ENCODE measurements around the gene GPHB5.
"Not testable (repeated sequence)": the region's sequence is repeated elsewhere in the genome, so short reads cannot be mapped to it uniquely, and the experiment has no call there.

Gene GPHB5

GRCh38 chr14:63292805-63293204 lies 25.9 kb downstream of the GPHB5 start:
- DNase-seq, result no peak

DNA sequence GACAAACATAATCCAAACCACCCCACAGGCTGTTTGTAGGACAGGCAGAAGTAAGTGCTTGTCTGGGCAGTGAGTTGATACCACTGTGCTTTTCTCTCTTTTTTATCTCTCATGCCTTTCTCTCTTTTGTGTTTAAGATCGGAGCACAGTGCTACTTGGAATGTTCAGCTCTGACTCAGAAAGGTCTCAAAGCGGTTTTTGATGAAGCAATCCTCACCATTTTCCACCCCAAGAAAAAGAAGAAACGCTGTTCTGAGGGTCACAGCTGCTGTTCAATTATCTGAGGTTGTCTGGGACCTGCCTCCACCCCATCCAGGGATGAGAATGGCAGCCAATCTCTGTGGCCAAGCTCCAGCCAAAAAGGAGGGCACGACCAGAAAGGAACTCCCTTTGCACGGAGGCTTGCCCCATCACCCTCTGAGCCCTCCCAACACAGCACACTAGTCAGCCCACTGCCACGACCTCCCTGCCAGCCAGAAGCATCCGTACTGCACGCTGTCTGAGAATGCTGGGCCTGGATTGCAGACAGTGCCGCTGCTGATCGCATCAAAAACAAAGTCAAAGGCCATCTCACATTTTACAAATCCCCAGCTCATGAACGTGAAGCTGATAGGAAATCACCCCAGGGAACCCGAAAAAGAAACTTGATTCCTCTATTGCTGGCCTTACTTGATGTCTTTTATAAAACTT lies 27.8 kb downstream of the GPHB5 start:
- no peak for DNase-seq

DNA sequence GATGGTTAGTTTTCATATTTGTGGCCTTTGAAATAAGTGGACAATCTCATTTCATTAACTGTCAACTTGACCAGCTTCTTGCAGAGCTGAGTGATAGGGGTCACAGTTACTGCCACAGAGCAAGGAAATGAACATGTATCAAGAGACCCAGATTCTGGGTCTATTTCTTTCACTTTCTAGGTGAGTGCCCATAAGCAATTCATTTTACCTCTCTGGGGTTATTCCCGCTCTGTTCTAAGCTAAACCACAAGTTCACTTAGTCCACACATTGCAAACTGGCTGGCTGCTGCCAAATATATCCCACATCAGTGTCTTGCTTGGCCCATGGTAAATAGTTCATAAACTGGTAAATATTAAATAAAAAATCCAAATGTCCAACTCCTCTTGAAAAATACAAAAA lies 29.9 kb downstream of the GPHB5 start:
- no peak for DNase-seq

- DNase-seq, result no peak
Observed at GRCh38 chr14:63287666-63288483, 30.9 kb downstream of the GPHB5 start.

DNA sequence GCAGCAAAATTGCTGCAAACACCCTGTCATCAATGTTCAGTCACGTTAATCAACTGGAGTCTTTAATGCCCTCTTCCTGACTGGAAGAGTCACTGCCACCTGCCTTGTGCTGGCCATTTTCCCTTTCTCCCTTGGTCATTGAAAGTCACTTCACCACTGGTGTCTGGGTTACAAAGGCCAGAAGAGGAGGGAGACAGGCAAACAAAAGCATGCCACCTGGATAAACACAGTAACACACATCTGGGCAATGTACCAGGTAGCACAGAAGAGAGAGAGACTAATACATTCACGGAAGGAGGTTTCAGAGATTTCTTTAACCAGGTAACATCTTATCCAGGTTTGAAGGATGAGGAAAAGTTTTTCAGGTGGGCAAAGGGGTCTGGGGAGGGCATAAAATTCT lies 32.7 kb downstream of the GPHB5 start:
- peak; percentile 74 for DNase-seq

- DNase-seq, result no peak
Observed at GRCh38 chr14:63283884-63284248, 34.9 kb downstream of the GPHB5 start.

GRCh38 chr14:63282997-63283883 lies 35.5 kb downstream of the GPHB5 start:
- DNase-seq, result no peak

DNA sequence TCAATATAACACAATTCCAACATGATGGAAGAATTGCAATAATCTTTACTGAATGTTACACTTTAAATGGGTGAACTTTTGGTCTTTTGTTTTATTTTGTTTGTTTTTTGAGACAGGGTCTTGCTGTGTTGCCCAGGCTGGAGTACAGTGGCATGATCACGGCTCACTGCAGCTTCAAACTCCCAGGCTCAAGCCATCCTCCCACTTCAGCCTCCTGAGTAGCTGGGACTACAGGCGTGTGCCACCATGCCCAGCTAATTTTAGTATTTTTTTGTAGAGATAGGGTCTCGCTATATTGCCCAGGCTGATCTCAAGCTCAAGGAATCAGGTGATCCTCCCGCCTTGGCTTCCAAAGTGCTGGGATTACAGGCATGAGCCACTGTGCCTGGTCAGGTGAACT lies 38.8 kb downstream of the GPHB5 start:
- DNase-seq, result not testable (repeated sequence)

DNA sequence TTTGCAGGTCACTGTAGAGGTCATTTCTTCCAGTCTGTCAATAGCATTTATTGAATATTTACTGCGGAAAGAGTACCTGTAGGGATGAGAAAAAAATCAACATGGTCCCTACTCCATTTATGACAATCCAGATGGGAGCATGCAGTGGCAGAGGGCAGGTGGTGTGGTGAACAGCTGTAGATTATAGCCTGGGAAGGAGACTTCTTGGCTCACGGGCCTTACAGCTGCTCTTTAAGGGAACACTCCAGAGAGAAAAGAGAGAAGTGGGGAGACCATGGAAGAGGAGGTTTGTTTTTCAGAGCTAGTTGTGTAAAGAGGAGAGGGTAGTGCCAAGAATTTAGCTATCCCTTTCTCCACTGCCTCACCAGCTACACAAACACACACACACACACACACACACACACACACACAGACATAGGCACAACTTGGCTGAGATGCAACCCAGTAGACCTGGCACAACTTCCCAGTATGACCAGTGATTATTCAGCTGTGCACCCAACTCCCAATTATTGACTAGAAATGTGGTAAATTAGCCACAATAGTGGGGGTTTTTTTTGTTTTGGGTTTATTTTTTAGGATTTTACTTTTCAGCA lies 41.0 kb downstream of the GPHB5 start:
- DNase-seq, result peak; percentile 50

- DNase-seq, result peak; percentile 17
Observed at GRCh38 chr14:63276492-63277342, 42.0 kb downstream of the GPHB5 start.

DNA sequence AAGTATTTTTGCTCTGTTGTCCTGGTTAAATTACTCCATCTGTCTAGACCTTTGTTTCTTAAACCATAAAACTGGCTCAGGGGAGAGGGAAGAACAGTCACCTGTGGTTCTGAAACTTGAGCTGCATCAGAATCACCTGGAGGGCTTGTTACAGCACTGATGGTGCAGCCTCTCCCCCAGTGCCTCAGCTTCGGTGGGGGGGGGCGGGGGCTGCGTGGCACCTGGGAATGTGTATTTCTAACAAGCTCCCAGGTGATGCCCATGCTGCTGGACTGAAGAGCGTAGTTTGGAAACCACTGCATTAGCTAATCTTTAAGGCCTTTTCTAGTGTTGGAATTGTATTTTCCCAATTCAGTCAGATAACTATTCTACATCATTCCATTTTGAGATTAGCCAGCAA lies 42.7 kb downstream of the GPHB5 start:
- DNase-seq, result peak; percentile 8

GRCh38 chr14:63275611-63276010 lies 43.1 kb downstream of the GPHB5 start:
- no peak for DNase-seq

GRCh38 chr14:63273717-63274655 lies 44.7 kb downstream of the GPHB5 start:
- DNase-seq, result no peak

DNA sequence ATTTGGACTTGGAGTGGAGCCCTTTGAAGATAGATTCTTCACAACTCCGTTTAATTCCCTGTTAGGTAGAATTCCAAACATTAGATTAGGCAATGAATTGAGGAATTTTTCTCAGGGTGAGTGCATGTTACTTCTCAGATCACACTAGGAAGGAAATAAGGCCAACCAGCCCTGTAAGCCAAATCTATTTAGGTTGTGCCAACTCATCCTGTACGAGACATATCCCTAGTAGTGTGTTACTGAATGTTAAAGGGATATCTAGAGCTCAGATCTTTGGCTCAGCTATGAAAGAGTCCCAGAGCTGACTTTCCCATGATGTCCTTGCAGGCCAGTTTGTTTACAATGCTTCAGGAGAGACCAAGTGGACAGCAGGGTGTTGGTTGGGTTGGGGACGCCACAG lies 45.6 kb downstream of the GPHB5 start:
- no peak for DNase-seq

DNA sequence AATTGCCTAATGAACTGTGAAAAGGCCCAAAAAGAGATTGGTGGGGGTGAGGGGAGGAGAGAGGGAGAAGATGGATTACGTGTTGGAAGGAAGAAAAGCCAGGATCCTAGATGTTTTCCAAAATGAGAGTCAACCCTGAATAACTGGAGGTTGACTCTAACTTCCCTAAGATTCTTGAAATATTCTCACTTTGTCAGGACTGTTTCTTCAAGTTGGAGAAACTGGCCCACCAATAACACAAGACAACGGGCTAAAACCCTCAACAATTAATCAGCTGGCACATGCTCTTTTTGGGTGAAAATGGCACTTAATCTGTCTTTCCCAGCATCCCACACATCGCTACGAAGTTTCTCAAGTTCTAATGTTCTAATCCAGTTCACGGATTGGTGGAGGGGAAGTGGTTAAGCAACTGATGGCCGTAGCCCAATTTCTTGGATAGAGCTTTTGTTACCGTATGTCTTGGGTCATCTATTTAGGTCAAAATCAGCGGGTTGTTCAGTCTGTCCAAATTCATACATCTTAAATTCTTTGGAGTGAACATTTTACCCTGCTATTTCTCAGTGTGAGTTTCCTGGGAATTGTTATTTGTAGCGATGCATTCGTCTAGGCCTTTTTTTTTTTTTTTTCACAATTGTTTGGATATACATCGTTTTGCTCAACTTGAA lies 49.0 kb downstream of the GPHB5 start:
- no peak for DNase-seq

DNA sequence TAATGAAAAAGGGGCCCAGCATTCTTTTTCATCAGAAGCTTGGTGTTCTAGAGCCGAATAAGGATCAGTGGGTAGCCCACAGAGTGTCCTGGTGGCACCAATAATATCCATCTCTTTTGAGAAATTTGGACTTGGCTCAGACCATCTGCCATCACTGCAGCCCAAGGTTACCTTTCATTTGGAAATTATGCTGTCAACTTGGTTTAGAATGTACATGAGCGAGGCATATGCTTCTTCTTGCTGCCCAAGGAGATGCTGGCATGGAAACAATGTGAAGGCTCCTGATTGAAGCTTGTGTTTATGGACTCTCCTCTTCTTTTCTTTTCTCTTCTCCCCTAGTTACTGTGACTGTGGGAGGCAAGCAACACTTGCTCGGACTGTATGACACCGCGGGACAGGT lies 50.0 kb downstream of the GPHB5 start:
- DNase-seq, result no peak

- DNase-seq, result no peak
Observed at GRCh38 chr14:63267171-63267570, 51.6 kb downstream of the GPHB5 start.

DNA sequence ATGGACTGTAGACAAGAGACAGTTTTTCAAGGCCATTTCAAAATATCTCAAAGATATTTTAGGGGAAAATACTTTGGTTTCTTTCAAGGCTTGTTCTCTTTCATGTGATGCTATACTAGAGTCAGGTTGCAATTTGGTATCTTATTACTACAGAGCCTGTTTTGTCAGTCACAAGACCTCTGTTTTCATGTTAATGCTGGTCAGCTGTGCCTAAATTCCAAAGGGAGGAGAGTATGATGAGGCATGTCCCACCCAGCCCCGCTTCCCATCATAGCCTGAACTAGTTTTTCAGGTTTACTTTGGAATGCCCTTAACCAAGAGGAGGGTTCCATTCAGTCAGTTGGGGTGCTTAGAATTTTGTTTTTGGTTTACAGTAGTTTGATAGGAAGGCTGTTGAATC lies 52.6 kb downstream of the GPHB5 start:
- DNase-seq, result no peak

Measured in NCI-H2029 (cell line).